NCI-H2196 treated with DMSO at 0.1 percent for 48 hours (cell line): ENCODE results near the gene FBN2.

ENCODE experiments used
- DNase-seq: peaks from one replicate; lab custom pipeline; 2025; ENCODE audit not compliant: unreplicated experiment; lab: John Stamatoyannopoulos, UW

The FBN2 gene

GRCh38 chr5:128538000-128538249 is at the start of gene FBN2:
Gene FBN2 (minus strand): TSS chr5:128538245. CDS start chr5:128537603, 642 bp downstream.
- DNase-seq, result no peak

- no peak for DNase-seq
These were observed 49.2 kb upstream of the FBN2 start for GRCh38 chr5:128587275-128587674.

DNA sequence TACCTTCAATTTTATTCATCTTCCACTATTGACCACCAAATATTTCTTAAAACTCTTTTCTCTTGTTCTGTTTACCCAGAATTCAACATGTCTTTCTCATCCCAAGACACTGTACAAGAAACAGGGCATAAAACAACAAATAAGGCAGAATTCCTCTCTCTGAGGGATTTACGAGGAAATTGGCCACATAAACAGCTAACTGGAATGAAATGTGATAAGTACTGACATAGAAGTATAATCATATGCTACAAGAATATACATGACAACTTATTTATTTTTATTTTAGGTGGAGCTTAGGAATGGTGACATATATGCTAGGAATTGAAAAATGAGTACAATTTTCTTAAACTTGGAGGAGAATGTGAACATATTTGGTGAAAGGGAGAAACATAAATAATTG is 48.8 kb upstream of the FBN2 start:
- no peak for DNase-seq

- no peak for DNase-seq
These were observed 41.6 kb upstream of the FBN2 start for GRCh38 chr5:128579639-128580038.

- DNase-seq, result no peak
These were observed 41.0 kb upstream of the FBN2 start for GRCh38 chr5:128579093-128579492.

DNA sequence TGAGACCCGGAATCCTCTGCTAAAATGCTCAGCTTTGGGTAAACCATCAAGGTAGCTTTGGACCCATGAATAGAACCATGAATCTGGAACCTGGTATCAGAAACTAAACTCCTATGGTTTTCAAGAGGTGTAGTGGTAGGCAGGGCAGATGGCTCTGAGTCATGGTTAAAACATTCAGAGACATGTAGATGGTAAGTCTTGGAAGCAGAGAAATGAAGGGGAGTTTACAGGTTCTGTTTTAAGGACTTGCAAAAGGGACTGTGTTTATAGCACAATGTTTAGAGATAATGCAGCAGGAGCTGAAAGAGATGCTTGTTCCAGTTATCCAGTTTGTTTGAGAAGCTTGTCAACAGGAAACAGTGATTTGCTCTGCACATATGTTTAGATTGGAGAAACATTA is 36.0 kb upstream of the FBN2 start:
- DNase-seq, result no peak

DNA sequence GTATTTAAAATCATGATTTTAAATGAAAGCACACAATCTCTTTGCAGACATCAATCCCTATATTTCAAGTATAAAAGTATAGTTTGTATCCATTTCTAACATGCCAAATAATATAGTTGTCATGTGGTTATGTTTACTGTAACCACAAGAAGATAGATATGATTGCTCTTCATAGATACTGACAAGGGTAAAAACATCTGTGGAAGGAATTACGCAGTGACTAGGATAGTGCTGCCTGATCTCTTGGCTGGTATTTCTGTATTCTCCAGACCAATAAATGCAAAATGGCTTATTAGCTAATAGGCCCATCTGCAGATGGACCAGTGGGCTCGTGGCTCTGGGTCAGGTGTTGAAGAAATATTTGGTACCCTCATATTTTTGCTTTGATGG is 34.9 kb upstream of the FBN2 start:
- no peak for DNase-seq

DNA sequence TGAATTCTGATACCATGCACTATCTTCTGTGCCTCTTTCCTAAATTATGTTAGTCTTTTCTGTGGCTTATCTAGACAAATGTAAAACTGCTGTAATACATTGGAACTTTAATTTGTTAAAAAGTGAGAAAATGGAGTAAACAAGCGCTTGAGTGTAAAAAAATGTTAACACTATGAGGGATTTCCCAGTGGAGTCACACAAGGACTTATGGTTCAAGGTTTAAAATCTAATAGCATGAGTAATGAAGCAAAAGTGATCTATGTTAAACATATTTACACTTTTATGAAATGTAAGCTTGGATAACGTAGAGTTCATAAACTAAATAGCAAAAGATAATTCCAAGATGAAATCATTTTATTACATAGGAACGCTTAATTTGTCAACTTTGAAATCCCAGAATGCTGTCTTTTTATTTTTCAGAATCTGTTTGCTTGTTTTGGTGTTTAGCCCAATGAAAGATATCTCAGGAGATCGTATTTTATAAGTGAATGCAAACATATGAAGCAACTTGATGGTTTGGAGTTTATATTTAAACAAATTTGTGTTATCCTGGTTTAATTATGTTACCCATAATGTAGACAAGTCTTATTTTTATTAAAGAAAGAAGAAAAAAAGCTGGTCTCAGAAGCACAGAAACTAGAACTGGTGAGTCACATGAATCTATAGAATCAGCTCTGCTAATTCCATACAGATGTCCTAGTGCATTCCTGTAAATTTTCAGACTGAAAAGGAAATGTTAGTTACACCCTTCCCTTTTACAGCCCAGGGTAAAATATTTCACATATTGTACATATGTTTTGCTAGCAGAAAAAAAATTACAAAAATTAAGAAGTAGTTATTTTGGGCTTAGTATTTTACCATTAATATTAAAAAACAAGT is 34.2 kb upstream of the FBN2 start:
- no peak for DNase-seq

DNA sequence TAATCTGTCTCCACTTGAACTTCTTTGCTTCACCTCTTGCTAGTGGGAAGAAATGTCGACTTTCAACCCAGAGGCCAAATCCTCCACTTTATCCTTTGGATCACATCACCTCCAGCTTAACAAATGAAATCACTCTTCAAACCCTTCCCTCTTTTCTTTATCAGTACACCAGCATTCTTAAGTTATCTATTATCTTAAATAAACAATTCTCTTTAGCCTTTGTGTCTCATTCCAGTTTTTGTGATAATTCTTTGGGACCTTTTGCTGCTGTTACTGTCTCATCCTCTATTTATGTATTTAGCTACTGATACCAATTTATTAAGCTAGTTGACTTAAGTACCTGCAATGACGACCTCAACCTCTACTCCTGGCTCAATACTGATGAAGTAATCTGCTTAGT is 28.1 kb upstream of the FBN2 start:
- DNase-seq, result no peak

DNA sequence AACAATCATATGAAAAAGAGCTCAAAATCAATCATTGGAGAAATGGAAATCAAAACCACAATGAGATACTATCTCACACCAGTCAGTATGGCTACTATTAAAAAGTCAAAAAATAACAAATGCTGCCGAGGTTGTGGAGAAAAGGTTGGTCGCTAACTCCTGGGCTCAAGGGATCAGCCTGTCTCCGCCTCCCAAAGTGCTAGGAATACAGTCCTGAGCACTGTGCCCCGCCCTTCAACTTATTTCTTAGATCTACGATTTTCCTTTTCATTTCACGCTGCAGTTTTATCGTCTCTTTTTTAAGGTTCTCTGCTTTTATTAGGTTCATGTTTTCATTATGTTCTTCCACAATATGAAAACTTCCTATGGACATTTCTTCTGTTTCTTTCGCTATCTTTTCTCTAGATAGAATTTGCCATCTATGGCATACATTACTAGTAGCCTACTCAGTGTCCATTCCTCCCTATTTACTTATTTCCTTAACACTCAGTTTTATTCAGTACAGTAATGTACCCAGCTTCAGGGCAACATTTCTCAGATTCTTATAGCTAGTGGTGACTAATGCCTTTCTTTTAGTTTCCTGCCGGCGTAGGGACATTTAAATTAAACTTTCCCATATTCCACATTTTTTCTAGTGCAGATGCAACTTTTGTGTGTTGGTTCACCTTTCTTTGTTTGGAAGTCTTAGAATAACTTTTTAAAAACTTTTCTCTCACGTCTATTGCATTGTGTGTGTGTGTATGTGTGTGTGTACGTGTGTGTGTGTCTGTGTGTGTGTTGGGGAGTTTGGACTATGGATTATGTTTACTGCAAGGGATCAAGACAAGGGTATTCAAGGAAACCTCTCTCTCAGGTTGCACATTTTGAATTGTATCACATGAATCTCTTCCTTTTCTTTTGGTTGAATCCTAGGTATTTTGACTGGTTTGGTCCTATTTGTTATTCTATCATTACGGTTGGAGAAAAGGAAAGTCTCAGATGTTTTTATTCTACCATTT is 21.6 kb upstream of the FBN2 start:
- no peak for DNase-seq

DNA sequence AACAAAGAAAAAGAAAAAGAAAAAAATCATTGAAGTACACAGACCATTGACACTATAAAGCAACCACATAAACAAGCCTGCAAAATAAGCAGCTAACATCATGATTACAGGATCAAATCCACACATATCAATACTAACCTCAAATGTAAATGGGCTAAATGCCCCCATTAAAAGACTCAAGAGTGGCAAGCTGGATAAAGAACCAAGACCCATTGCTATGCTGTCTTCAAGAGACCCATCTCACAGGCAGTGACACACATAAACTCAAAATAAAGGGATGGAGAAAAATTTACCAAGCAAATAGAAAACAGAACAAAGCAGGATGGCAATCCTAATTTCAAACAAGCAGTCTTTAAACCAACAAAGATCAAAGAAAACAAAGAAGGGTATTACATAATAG is 15.7 kb upstream of the FBN2 start:
- DNase-seq, result no peak

DNA sequence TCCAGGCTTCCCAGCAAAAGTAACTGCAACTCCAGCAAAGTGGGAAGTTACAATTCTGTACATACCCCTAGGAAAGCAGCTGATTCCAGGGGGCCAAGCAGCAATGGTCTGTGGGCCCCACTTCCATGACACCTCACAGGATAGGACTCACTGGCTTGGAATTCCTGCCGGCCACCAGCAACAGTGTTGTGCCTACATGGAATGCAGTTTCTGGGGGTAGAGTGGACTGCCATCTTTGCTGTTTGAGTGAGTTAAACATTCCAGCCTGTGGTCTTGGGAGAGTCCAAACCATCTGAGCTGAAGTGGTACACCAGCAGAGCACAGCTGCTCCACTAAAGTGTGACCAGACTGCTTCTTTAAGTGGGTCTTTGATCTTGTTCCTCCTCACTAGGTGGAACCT is 13.4 kb upstream of the FBN2 start:
- DNase-seq, result no peak

DNA sequence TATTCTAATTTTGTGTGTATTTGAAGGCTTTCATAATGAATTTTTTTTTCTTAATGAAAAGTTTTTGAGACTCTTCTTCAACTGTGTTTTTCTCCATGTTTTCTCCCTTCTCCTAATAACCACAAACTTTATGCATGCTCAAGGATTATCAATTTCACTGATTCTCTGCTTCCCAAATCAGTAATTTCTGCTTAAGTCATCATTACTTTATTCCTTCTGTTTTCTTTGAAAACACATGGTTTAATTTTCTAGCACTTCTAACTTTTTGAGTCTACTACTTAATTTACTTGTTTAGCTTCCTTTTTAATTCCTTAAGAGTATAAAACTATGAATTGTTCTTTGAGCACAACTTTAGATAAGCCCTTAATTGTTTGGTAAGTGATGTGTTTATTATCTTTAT is 11.5 kb upstream of the FBN2 start:
- no peak for DNase-seq

DNA sequence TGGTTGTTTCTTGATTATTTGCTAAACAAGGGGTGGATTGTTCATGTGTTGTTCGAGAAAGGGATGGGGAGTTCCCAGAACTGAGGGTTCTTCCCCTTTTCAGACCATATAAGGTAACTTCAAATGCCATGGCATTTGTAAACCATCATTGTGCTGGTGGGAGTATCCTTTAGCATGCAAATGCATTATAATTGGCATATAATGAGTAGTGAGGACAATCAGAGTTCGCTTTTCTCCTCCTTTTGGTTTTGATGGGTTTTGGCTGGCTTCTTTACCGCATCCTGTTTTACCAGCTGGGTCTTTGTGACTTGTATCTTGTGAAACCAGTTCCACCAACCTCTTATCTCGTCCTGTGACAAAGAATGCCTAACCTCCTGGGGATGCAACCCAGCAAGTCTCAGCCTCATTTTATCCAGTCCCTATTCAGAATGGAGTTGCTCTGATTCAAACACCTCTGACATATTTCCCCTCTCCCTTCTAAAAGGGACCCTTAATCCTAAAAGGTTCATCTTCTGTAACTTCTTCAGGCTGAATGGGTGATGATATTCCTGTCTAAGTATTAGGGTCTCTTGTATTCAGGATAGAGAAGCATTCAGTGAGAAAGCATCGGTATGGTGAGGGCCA is 8.7 kb upstream of the FBN2 start:
- DNase-seq, result no peak

DNA sequence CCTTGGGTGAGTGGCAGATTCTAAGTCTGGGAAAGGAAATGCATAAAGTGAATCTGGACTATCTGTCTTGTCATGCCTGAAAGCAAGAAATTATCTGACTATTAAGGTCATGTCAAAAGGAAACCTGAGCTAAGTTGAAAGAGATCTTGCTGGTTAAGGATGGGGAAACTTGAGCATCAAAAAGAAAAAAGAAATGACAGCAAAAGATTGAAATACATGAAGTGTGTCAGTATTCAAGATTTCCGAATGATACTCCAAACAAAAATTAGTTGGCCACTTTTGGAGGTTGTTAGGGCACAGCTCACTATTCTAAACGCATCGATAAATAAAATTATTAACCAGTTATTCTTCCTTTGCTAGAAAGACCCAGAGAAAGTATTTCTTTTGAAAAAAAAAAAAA is 3.3 kb upstream of the FBN2 start:
- no peak for DNase-seq

DNA sequence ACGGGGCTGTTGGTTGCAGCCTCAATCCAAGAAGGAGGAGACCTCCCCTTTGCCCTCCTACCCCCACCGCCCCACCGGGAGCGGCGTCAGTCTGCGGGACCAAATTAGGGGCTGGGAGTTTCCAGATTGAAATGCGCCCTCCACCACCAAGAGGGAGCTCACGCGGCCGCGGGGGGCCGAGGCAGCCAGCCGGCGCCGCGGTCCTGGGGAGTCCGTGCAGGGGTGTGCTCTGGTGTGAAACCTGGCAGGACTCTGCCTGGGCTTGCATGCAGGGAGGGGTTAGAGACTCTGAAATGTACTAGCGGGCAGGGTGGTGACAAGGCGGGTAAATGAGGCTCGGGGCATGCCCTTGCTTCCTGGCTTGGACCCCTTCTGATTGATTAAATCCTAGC is 989 bp upstream of the FBN2 start:
- no peak for DNase-seq

GRCh38 chr5:128538250-128539037 is 399 bp upstream of the FBN2 start:
- DNase-seq, result no peak

DNA sequence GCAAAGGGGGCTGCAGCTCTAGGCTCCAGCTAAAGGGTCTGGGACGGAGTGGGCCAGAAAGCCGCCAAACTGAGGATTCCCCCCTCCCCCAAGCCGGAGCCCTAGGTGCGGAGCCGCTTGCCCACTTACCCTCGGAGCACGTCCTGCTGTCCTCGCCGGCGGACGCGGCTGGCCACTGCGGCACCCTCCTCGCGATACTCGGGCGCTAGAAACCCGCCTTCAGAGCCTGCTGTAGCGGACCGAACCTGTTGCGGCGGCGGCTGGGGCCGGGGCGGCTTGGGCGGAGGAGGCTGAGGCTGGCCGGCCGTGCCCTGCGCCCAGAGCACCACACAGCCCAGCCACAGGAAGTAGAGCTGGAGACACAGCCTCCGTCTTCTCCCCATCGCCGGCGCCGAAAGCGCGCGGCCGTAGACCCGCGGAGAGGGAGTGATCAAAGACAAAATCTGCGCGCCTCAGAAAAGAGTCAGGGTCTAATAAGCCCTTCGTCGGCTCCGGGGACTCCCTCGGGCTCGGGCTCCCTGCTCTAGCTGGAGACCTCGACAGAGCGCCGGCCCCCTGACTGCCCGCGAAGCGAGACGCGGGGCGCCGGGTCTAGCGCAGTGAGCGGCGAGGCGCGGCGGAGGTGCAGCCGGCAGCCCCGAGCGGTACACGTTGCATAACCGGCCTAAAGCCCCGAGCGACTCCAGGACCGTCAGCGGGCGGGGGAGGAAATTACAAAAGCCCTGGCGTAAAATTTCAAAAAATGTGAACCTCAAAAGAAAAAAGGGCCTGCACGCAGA is 635 bp downstream of the FBN2 start:
- no peak for DNase-seq

DNA sequence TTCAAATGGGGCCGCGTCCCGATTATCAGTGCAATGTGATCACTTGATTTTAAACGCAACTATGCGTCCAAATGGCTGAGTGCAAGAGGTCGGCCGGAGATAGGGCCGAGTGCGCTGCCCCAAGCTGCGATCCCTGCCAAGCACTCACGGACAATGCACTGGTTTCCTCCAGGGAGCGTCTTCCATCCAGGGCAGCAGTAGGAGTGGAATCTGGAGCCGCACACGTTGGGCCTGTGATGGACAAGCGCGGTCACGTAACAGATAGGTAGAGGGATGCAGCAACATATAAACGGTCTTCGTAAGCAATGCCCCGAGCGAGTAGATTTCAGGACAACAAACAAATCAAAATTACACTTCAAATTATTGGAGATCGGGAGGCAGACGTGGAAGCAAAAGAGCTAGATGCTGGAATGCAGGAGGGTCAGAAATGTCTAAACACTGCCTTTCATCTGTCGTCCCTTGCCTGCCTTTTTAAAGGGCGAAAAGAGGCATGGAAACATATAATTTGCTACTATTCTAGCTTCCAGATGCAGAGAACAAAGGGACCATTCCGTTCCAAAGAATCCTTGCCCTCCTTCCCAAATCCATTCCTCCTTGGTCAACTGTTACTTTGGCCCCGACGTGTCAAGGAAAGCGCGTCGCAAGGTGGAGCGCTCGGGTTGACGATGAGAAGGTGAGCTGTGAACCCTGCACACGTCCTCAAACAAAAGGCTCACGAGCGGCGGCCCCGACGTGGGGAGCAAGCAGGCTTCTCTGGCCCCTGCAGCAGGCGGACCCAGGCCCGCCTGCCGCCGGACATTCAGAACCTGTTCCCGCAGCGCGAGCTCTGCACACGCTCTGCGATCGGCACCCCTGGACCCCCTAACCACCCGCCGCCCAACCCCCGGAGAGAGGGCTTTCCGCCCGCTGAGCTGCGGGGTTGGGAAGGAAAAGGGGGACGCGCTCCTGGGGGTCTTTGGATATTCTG is 1.5 kb downstream of the FBN2 start:
- DNase-seq, result no peak
